Activated naive CD4-positive, alpha-beta T cell treated with anti-CD3 and anti-CD28 coated beads for 36 hours (primary cell): ENCODE results near the gene COLEC12. TPM values are rescaled to one million over a fixed set of nuclear protein-coding genes. Genes with fewer than 3 reads are reported as not detected.

Source experiments
- CTCF ChIA-PET: fragments of 350-600 bp; sonication (Branson Sonifier 250); formaldehyde crosslinking; loops from one replicate; lab custom pipeline; 2021; ENCODE audit warnings: antibody characterized with exemption; lab: Charles Lee
- DNase-seq: peaks from one replicate; pipeline ENCODE4 v3.0.0-alpha.2; 2020
- H3K27ac Mint-ChIP-seq: one replicate; pipeline ENCODE4 v1.8.0; 2021; ENCODE audit warnings: mild to moderate bottlenecking, mixed read lengths
- H3K27me3 Mint-ChIP-seq: one replicate; pipeline ENCODE4 v1.8.0; 2021; ENCODE audit warnings: low read depth, mixed read lengths
- H3K36me3 Mint-ChIP-seq: one replicate; pipeline ENCODE4 v1.8.0; 2021; ENCODE audit warnings: low read depth, mixed read lengths
- H3K4me1 Mint-ChIP-seq: one replicate; pipeline ENCODE4 v1.8.0; 2021; ENCODE audit warnings: low read depth, mixed read lengths
- H3K4me3 Mint-ChIP-seq: one replicate; pipeline ENCODE4 v1.8.0; 2021; ENCODE audit warnings: mild to moderate bottlenecking, moderate library complexity, mixed read lengths
- H3K9me3 Mint-ChIP-seq: one replicate; pipeline ENCODE4 v1.8.0; 2021; ENCODE audit warnings: mixed read lengths
- intact Hi-C: fragments of 100-400 bp; cut with micrococcal nuclease; formaldehyde crosslinking; loops from one replicate; pipeline ENCODE4 v1.15.1; 2023
- total RNA-seq, 2 experiments: library from RNA; stranded (reverse); gene quantifications; one replicate each; pipeline ENCODE4 v1.2.3, GENCODE V29; 2021

Gene COLEC12
- total RNA-seq, 2 experiments from 2014 or later = not detected

GRCh38 chr18:424071-424661, 76.3 kb downstream of the COLEC12 start:
- H3K9me3 Mint-ChIP-seq = no peaks in the 10 kb centered on the region
- peaks cover 2% of the 10 kb centered on the region for H3K27me3 Mint-ChIP-seq
- CTCF ChIA-PET = interaction anchor here (0.8 kb wide), 1 partner anchor 9 kb away, joined by 3 read pairs; no protein-coding TSS in a partner anchor
- intact Hi-C loops = no loop called here
- H3K4me1 Mint-ChIP-seq = no peaks in the 10 kb centered on the region
- no peaks in the 10 kb centered on the region for H3K36me3 Mint-ChIP-seq
- no peak for DNase-seq
- H3K27ac Mint-ChIP-seq = no peak overlapping the region
- H3K4me3 Mint-ChIP-seq = no peak overlapping the region

GRCh38 chr18:422966-423365, 77.5 kb downstream of the COLEC12 start:
- H3K36me3 Mint-ChIP-seq = no peaks in the 10 kb centered on the region
- no peak overlapping the region for H3K27ac Mint-ChIP-seq
- CTCF ChIA-PET = no interaction called here
- no peaks in the 10 kb centered on the region for H3K4me1 Mint-ChIP-seq
- intact Hi-C loops = no loop called here
- H3K9me3 Mint-ChIP-seq = no peaks in the 10 kb centered on the region
- H3K27me3 Mint-ChIP-seq = peaks cover 4% of the 10 kb centered on the region
- H3K4me3 Mint-ChIP-seq = no peak overlapping the region
- DNase-seq = no peak

- no peak overlapping the region for H3K27ac Mint-ChIP-seq
Measured at GRCh38 chr18:421247-422155, 79.0 kb downstream of the COLEC12 start.

GRCh38 chr18:420661-421246, 79.7 kb downstream of the COLEC12 start:
- no peaks in the 10 kb centered on the region for H3K9me3 Mint-ChIP-seq
- DNase-seq = no peak
- H3K4me3 Mint-ChIP-seq = no peak overlapping the region
- H3K27ac Mint-ChIP-seq = no peak overlapping the region
- peaks cover 4% of the 10 kb centered on the region for H3K27me3 Mint-ChIP-seq
- H3K4me1 Mint-ChIP-seq = no peaks in the 10 kb centered on the region
- intact Hi-C loops = no loop called here
- CTCF ChIA-PET = no interaction called here
- H3K36me3 Mint-ChIP-seq = no peaks in the 10 kb centered on the region

More at GRCh38 chr18:421247-422155, 79.0 kb downstream of the COLEC12 start:
- no peaks in the 10 kb centered on the region for H3K9me3 Mint-ChIP-seq
- no peaks in the 10 kb centered on the region for H3K4me1 Mint-ChIP-seq
- no peaks in the 10 kb centered on the region for H3K36me3 Mint-ChIP-seq
- no peak overlapping the region for H3K4me3 Mint-ChIP-seq
- DNase-seq = no peak
- peaks cover 4% of the 10 kb centered on the region for H3K27me3 Mint-ChIP-seq
- intact Hi-C loops = no loop called here
- CTCF ChIA-PET = no interaction called here

- no peak for DNase-seq
- CTCF ChIA-PET = interaction anchor here (0.6 kb wide), 1 partner anchor 140 kb away, joined by 3 read pairs; no protein-coding TSS in a partner anchor
- Mint-ChIP-seq H3K4me1 (no peaks in the 10 kb centered on the region), H3K4me3 (no peak overlapping the region), H3K27ac (no peak overlapping the region), H3K27me3 (peaks cover 4% of the 10 kb centered on the region), H3K36me3 (no peaks in the 10 kb centered on the region), H3K9me3 (no peaks in the 10 kb centered on the region)
- intact Hi-C loops = no loop called here
Measured at GRCh38 chr18:419541-420175, 80.8 kb downstream of the COLEC12 start.

- Mint-ChIP-seq H3K4me3 (no peak overlapping the region), H3K9me3 (no peaks in the 10 kb centered on the region), H3K4me1 (no peaks in the 10 kb centered on the region), H3K27ac (no peak overlapping the region), H3K36me3 (no peaks in the 10 kb centered on the region), H3K27me3 (peaks cover 4% of the 10 kb centered on the region)
- CTCF ChIA-PET = no interaction called here
- intact Hi-C loops = no loop called here
- no peak for DNase-seq
Measured at GRCh38 chr18:417495-417894, 83.0 kb downstream of the COLEC12 start.

GRCh38 chr18:416930-417329, 83.6 kb downstream of the COLEC12 start:
- Mint-ChIP-seq H3K4me3 (no peak overlapping the region), H3K27me3 (peaks cover 4% of the 10 kb centered on the region), H3K4me1 (no peaks in the 10 kb centered on the region), H3K27ac (no peak overlapping the region), H3K36me3 (no peaks in the 10 kb centered on the region), H3K9me3 (peaks cover 3% of the 10 kb centered on the region)
- CTCF ChIA-PET = no interaction called here
- no peak for DNase-seq
- intact Hi-C loops = no loop called here

- CTCF ChIA-PET = interaction anchor here (0.7 kb wide), 1 partner anchor 9 kb away, joined by 3 read pairs; no protein-coding TSS in a partner anchor
- no peak for DNase-seq
- peaks cover 8% of the 10 kb centered on the region for H3K9me3 Mint-ChIP-seq
- peaks cover 7% of the 10 kb centered on the region for H3K27me3 Mint-ChIP-seq
- no peak overlapping the region for H3K27ac Mint-ChIP-seq
- no peaks in the 10 kb centered on the region for H3K4me1 Mint-ChIP-seq
- intact Hi-C loops = no loop called here
- H3K4me3 Mint-ChIP-seq = no peak overlapping the region
- H3K36me3 Mint-ChIP-seq = no peaks in the 10 kb centered on the region
Measured at GRCh38 chr18:415617-416612, 84.6 kb downstream of the COLEC12 start.

GRCh38 chr18:415047-415446, 85.5 kb downstream of the COLEC12 start:
- Mint-ChIP-seq H3K4me3 (no peak overlapping the region), H3K4me1 (no peaks in the 10 kb centered on the region), H3K9me3 (peaks cover 8% of the 10 kb centered on the region), H3K27me3 (peaks cover 7% of the 10 kb centered on the region), H3K36me3 (no peaks in the 10 kb centered on the region), H3K27ac (no peak overlapping the region)
- no peak for DNase-seq
- CTCF ChIA-PET = interaction anchor here (0.7 kb wide), 1 partner anchor 9 kb away, joined by 3 read pairs; no protein-coding TSS in a partner anchor
- intact Hi-C loops = no loop called here

- peaks cover 3% of the 10 kb centered on the region for H3K27me3 Mint-ChIP-seq
Measured at GRCh38 chr18:413233-413632, 87.3 kb downstream of the COLEC12 start.

GRCh38 chr18:410047-410455, 90.5 kb downstream of the COLEC12 start:
- peaks cover 12% of the 10 kb centered on the region for H3K9me3 Mint-ChIP-seq
- CTCF ChIA-PET = no interaction called here

More at GRCh38 chr18:413233-413632, 87.3 kb downstream of the COLEC12 start:
- H3K27ac Mint-ChIP-seq = no peak overlapping the region
- H3K36me3 Mint-ChIP-seq = no peaks in the 10 kb centered on the region
- CTCF ChIA-PET = no interaction called here
- no peak for DNase-seq
- no peaks in the 10 kb centered on the region for H3K4me1 Mint-ChIP-seq
- intact Hi-C loops = no loop called here
- peaks cover 8% of the 10 kb centered on the region for H3K9me3 Mint-ChIP-seq
- no peak overlapping the region for H3K4me3 Mint-ChIP-seq

More at GRCh38 chr18:410047-410455, 90.5 kb downstream of the COLEC12 start:
- intact Hi-C loops = no loop called here
- no peak overlapping the region for H3K27ac Mint-ChIP-seq
- no peaks in the 10 kb centered on the region for H3K36me3 Mint-ChIP-seq
- H3K4me1 Mint-ChIP-seq = no peaks in the 10 kb centered on the region
- H3K4me3 Mint-ChIP-seq = no peak overlapping the region
- DNase-seq = no peak
- peaks cover 5% of the 10 kb centered on the region for H3K27me3 Mint-ChIP-seq
